Loucy (cell line): ENCODE measurements around the gene APOBEC3F.

Experiments
- CTCF ChIP-seq: fragments of 200-600 bp; sonication (generic); conservative IDR thresholded peaks from 2 replicates; pipeline ENCODE4 v1.5.1; 2014; ENCODE audit warnings: mild to moderate bottlenecking, antibody characterized with exemption, low read length
- EZH2phosphoT487 ChIP-seq: fragments of 200-600 bp; IDR thresholded peaks from 2 replicates; pipeline ENCODE4 v1.6.1; 2018; ENCODE audit warnings: antibody characterized with exemption, mild to moderate bottlenecking, moderate library complexity, borderline replicate concordance

- TF ChIP-seq CTCF (no peak), EZH2phosphoT487 (no peak)
Measured at GRCh38 chr22:39024519-39025308, 15.9 kb upstream of the APOBEC3F start.
